HepG2 (cell line): ENCODE data around the gene ELOVL2. TPM values are rescaled to one million over a fixed set of nuclear protein-coding genes. Genes with fewer than 3 reads are reported as not detected.

Experiments
- ATAC-seq: fragments of 200-7000 bp; cut with Tn5 transposase; 3 replicates; pipeline ENCODE4 v1.9.1; 2020; ENCODE audit warnings: mild to moderate bottlenecking, moderate library complexity
- BruUV-seq: library from RNA; stranded (reverse); fragments of 400-500 nt; replicated peaks from 2 replicates; lab custom pipeline; 2021; lab: Mats Ljungman, UMichigan
- CTCF ChIA-PET: fragments of 300-600 bp; formaldehyde crosslinking; extraction: SDS; loops from one replicate; lab custom pipeline; 2021; ENCODE audit warnings: low total read pairs, inconsistent platforms, low intra/inter-chr PET ratio; lab: Yijun Ruan, JAX
- POLR2A ChIA-PET: fragments of 350-600 bp; sonication (Branson Sonifier 250); formaldehyde crosslinking; loops from one replicate; lab custom pipeline; 2020; ENCODE audit warnings: antibody characterized with exemption, inconsistent platforms; lab: Yijun Ruan, JAX
- DNase-seq: peaks from one replicate; pipeline ENCODE4 v3.0.0-alpha.2; 2015; ENCODE audit warnings: low spot score
- FAIRE-seq: peaks from 3 replicates; lab custom pipeline; 2011; peaks lifted over from hg19 to GRCh38; lab: Jason Lieb, UNC
- H2AFZ ChIP-seq: one replicate; pipeline ENCODE4 v1.6.1; 2011; ENCODE audit warnings: low read length, inconsistent platforms
- H3K27ac ChIP-seq: fragments of 300-600 bp; 3 replicates; pipeline ENCODE4 v1.8.0; 2011; ENCODE audit warnings: mixed run types, mild to moderate bottlenecking, mixed read lengths, low read length, inconsistent platforms; ENCODE audit not compliant: insufficient read depth; ENCODE audit errors: extremely low read length
- H3K27me3 ChIP-seq, 2 experiments: fragments of 200-600 bp in 1 of 2; 2 replicates in 1 of 2; 3 replicates in 1 of 2; pipeline versions ENCODE4 v1.6.0 to v1.8.0; 2011; ENCODE audit warnings: low read length in 2 of 2, mild to moderate bottlenecking in 2 of 2, moderate library complexity in 2 of 2, inconsistent platforms in 1 of 2; ENCODE audit not compliant: insufficient read depth in 2 of 2, control insufficient read depth in 1 of 2
- H3K36me3 ChIP-seq, 2 experiments: fragments of 200-600 bp in 1 of 2; replicated peaks in 1 of 2; 2 replicates in 1 of 2; 3 replicates in 1 of 2; pipeline versions ENCODE4 v1.5.1 to v1.8.0; 2011; ENCODE audit warnings: low read length in 2 of 2, inconsistent platforms in 1 of 2; ENCODE audit not compliant: insufficient read depth in 2 of 2, control insufficient read depth in 1 of 2
- H3K4me1 ChIP-seq: 2 replicates; pipeline ENCODE4 v1.5.1; 2012; ENCODE audit warnings: low read length, inconsistent platforms; ENCODE audit not compliant: insufficient read depth
- H3K4me2 ChIP-seq: 2 replicates; pipeline ENCODE4 v1.6.0; 2011; ENCODE audit warnings: low read depth, low read length, inconsistent platforms
- H3K4me3 ChIP-seq, 3 experiments: fragments of 200-600 bp in 1 of 3; sonication (generic), shearing (Covaris generic) in 1 of 3; replicated peaks in 1 of 3; 2 replicates each; pipeline ENCODE4 v1.5.1; 2011 to 2016; ENCODE audit warnings: low read length in 3 of 3, inconsistent platforms in 2 of 3, low read depth in 2 of 3, mild to moderate bottlenecking in 2 of 3, control low read depth in 1 of 3, mixed read lengths in 1 of 3; ENCODE audit not compliant: insufficient read depth in 1 of 3
- H3K79me2 ChIP-seq: one replicate; pipeline ENCODE4 v1.6.1; 2011; ENCODE audit warnings: low read length, inconsistent platforms; ENCODE audit not compliant: insufficient read depth
- H3K9ac ChIP-seq: 2 replicates; pipeline ENCODE4 v1.6.0; 2011; ENCODE audit warnings: mild to moderate bottlenecking, low read depth, low read length, inconsistent platforms; ENCODE audit not compliant: insufficient read depth
- H3K9me3 ChIP-seq: 2 replicates; pipeline ENCODE4 v1.5.1; 2012; ENCODE audit warnings: mild to moderate bottlenecking, low read length
- H4K20me1 ChIP-seq: 2 replicates; pipeline ENCODE4 v1.6.0; 2011; ENCODE audit warnings: inconsistent platforms, mild to moderate bottlenecking, low read length, moderate library complexity; ENCODE audit not compliant: insufficient read depth
- FOSL2 ChIP-seq: sonication (generic); formaldehyde crosslinking; IDR thresholded peaks from 2 replicates; pipeline ENCODE4 v1.4.0; 2020; ENCODE audit warnings: missing genetic modification reagents
- KDM2A ChIP-seq: sonication (generic); formaldehyde crosslinking; IDR thresholded peaks from 2 replicates; pipeline ENCODE4 v1.4.0; 2020; ENCODE audit warnings: low read depth, missing genetic modification reagents, borderline replicate concordance
- MBD4 ChIP-seq: IDR thresholded peaks from 2 replicates; pipeline ENCODE4 v1.6.1; 2012; ENCODE audit warnings: low read length, inconsistent platforms, borderline replicate concordance
- REXO4 ChIP-seq: sonication (generic); formaldehyde crosslinking; IDR thresholded peaks from 2 replicates; pipeline ENCODE4 v1.8.0; 2022; ENCODE audit warnings: missing genetic modification reagents, mild to moderate bottlenecking, borderline replicate concordance
- SAP130 ChIP-seq: IDR thresholded peaks from 2 replicates; pipeline ENCODE4 v1.6.1; 2016; ENCODE audit warnings: low read depth
- SIN3A ChIP-seq: IDR thresholded peaks from 2 replicates; pipeline ENCODE4 v1.6.1; 2011; ENCODE audit warnings: low read depth, mild to moderate bottlenecking, control low read depth, low read length, borderline replicate concordance
- ZBTB1 ChIP-seq: sonication (generic); formaldehyde crosslinking; IDR thresholded peaks from 2 replicates; pipeline ENCODE4 v1.4.0; 2020; ENCODE audit warnings: missing genetic modification reagents, borderline replicate concordance
- ZNF292 ChIP-seq: sonication (generic); formaldehyde crosslinking; IDR thresholded peaks from 2 replicates; pipeline ENCODE4 v1.8.1; 2022; ENCODE audit warnings: mild to moderate bottlenecking, low read depth, missing genetic modification reagents, borderline replicate concordance
- ZNF33B ChIP-seq: sonication (generic); formaldehyde crosslinking; IDR thresholded peaks from 2 replicates; pipeline ENCODE4 v1.5.1; 2020; ENCODE audit warnings: mild to moderate bottlenecking, missing genetic modification reagents
- ZNF792 ChIP-seq: IDR thresholded peaks from 2 replicates; pipeline ENCODE4 v1.6.1; 2016
- ZNF83 ChIP-seq: sonication (generic); formaldehyde crosslinking; IDR thresholded peaks from 2 replicates; pipeline ENCODE4 v1.4.0; 2020; ENCODE audit warnings: missing genetic modification reagents, mild to moderate bottlenecking, borderline replicate concordance
- WGBS: methylation state at CpG from one replicate; pipeline ENCODE4 v1.1.6; 2017; ENCODE audit warnings: low lambda C conversion rate; 5-methylcytosine and 5-hydroxymethylcytosine counted together
- in situ Hi-C: cut with HindIII; loops from 2 replicates; pipeline ENCODE4 v1.10.0; 2017; ENCODE audit warnings: low pct_unique_long_range_greater_than_20kb; ENCODE audit not compliant: extremely low pct_ligation_motif_present
- intact Hi-C: fragments of 100-400 bp; cut with micrococcal nuclease; formaldehyde crosslinking; loops from one replicate; pipeline ENCODE4 v1.10.0; 2022; ENCODE audit not compliant: unreplicated experiment
- polyA plus RNA-seq, 8 experiments: library from polyadenylated mRNA; depleted of rRNA in 3 of 8; stranded (reverse) in 7 of 8; unstranded in 1 of 8; fragments of >200 nt; fragmentation: Illumina TruSeq in 4 of 8; extraction: Trizol in 4 of 8; gene quantifications; 2 replicates each; pipeline versions ENCODE4 v1.2.1 to v1.2.3, GENCODE V29; 2011 to 2016; ENCODE audit warnings: low read depth in 4 of 8, missing spikeins in 1 of 8, mixed read lengths in 1 of 8; ENCODE audit not compliant: insufficient read depth in 1 of 8
- total RNA-seq, 5 experiments: library from RNA; depleted of rRNA; stranded (reverse); fragments of >200 nt; fragmentation: Illumina TruSeq; extraction: Trizol; gene quantifications; 2 replicates each; pipeline ENCODE4 v1.2.3, GENCODE V29; 2016; ENCODE audit warnings: low read depth in 1 of 5
- TF ChIP-seq, protein P1 (sequence below): sonication (generic); formaldehyde crosslinking; IDR thresholded peaks from 2 replicates; pipeline ENCODE4 v1.4.0; 2020; ENCODE audit warnings: missing genetic modification reagents
- TF ChIP-seq, protein P2 (sequence below): sonication (generic); formaldehyde crosslinking; IDR thresholded peaks from 2 replicates; pipeline ENCODE4 v1.4.0; 2020; ENCODE audit warnings: missing genetic modification reagents, borderline replicate concordance
- TF ChIP-seq, protein P3 (sequence below): sonication (generic); formaldehyde crosslinking; IDR thresholded peaks from 2 replicates; pipeline ENCODE4 v1.4.0; 2020; ENCODE audit warnings: missing genetic modification reagents, mild to moderate bottlenecking, borderline replicate concordance
- TF ChIP-seq, protein P4 (sequence below): sonication (generic); formaldehyde crosslinking; IDR thresholded peaks from 2 replicates; pipeline ENCODE4 v1.5.0; 2020; ENCODE audit warnings: missing genetic modification reagents

The ELOVL2 gene
- total and polyA plus RNA-seq, 2 of the 13 experiments (the other 11 are each of a cell fraction or from before 2014, with no cell fraction given): 43.6 to 65.4 TPM

DNA sequence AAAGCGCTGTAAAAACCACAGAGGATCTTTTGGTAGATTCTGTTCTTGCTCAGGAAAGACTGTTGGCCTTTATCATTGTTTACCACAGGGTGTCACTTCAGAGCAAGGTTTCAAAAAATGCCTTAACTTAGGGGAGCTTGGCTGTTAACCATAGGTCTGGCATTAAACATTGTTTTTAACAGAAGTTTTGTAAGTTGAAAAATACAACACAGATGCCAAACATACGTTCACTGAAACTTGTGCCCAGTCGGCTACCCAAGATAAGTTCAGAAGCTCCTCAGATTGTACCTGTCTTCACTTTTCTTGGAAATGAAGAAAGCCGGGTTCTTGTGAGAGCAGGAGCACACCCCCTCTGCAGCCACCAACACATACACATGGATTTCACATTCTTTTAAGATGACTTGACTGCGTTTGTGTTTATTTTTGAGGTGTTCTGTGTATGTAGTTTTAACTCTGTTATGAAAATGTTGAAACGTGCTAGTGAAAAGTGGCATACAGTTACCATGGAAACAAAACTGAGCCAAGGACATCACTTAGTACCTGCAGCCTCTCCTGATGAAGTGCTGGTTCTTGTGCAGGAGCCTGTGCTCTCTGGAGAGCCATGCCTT, 92.3 kb downstream of the ELOVL2 start:
- Histone ChIP-seq H4K20me1 (no peaks in the 10 kb centered on the region), H3K4me2 (peak overlapping the region; percentile 61), H3K9me3 (no peaks in the 10 kb centered on the region), H3K27ac (peak overlapping the region; percentile 11), H2AFZ (no peak overlapping the region), H3K79me2 (no peaks in the 10 kb centered on the region), H3K4me3 (peak overlapping the region in 1 of 3 experiments; percentile 29; a peak in 1 of 6 replicates), H3K4me1 (peaks cover 68% of the 10 kb centered on the region), H3K27me3 (no peaks in the 10 kb centered on the region), H3K36me3 (no peaks in the 10 kb centered on the region), H3K9ac (no peak overlapping the region; the same call in 1 of the 2 replicates)
- no TSS peak for BruUV-seq
- WGBS: 7% methylated on average over 6 of the region's 6 CpGs
- in situ Hi-C loops (loop anchor here (5.0 to 10.0 kb wide), 3 partner anchors 116 to 626 kb away; no protein-coding TSS in a partner anchor), intact Hi-C loops (loop anchor here (1.0 to 10.0 kb wide), 4 partner anchors 118 to 624 kb away; partner anchors contain the start of gene NEDD9)
- ATAC-seq (peak; percentile 86), DNase-seq (peak; percentile 70), FAIRE-seq (peak; percentile 91)
- ChIA-PET POLR2A (interaction anchor here (1.3 to 2.3 kb wide), 5 partner anchors 60 to 142 kb away, joined by 3 to 11 read pairs (median 9); partner anchors contain the start of gene SMIM13), CTCF (interaction anchor here (0.9 to 10.6 kb wide), 8 partner anchors 62 to 624 kb away, joined by 3 to 309 read pairs (median 8); partner anchors contain the start of gene ELOVL2)
- TF ChIP-seq ZNF33B (CRISPR knock-in tag) (no peak), KDM2A (no peak), ZNF83 (CRISPR knock-in tag) (no peak), FOSL2 (CRISPR knock-in tag) (peak; percentile 84), ZBTB1 (CRISPR knock-in tag) (no peak), ZNF292 (CRISPR knock-in tag) (no peak), SAP130 (CRISPR knock-in tag) (peak; percentile 80; the same call in 1 of the 2 replicates), SIN3A (0 out of 2 replicates have a peak, but pooled peaks have one; percentile 43), REXO4 (CRISPR knock-in tag) (no peak), MBD4 (no peak), ZNF792 (CRISPR knock-in tag) (0 out of 2 replicates have a peak, but pooled peaks have one; percentile 18)
- TF ChIP-seq, protein P1, sequence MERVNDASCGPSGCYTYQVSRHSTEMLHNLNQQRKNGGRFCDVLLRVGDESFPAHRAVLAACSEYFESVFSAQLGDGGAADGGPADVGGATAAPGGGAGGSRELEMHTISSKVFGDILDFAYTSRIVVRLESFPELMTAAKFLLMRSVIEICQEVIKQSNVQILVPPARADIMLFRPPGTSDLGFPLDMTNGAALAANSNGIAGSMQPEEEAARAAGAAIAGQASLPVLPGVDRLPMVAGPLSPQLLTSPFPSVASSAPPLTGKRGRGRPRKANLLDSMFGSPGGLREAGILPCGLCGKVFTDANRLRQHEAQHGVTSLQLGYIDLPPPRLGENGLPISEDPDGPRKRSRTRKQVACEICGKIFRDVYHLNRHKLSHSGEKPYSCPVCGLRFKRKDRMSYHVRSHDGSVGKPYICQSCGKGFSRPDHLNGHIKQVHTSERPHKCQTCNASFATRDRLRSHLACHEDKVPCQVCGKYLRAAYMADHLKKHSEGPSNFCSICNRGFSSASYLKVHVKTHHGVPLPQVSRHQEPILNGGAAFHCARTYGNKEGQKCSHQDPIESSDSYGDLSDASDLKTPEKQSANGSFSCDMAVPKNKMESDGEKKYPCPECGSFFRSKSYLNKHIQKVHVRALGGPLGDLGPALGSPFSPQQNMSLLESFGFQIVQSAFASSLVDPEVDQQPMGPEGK (CRISPR knock-in tag): 0 out of 2 replicates have a peak, but pooled peaks have one; percentile 15
- TF ChIP-seq, protein P2, sequence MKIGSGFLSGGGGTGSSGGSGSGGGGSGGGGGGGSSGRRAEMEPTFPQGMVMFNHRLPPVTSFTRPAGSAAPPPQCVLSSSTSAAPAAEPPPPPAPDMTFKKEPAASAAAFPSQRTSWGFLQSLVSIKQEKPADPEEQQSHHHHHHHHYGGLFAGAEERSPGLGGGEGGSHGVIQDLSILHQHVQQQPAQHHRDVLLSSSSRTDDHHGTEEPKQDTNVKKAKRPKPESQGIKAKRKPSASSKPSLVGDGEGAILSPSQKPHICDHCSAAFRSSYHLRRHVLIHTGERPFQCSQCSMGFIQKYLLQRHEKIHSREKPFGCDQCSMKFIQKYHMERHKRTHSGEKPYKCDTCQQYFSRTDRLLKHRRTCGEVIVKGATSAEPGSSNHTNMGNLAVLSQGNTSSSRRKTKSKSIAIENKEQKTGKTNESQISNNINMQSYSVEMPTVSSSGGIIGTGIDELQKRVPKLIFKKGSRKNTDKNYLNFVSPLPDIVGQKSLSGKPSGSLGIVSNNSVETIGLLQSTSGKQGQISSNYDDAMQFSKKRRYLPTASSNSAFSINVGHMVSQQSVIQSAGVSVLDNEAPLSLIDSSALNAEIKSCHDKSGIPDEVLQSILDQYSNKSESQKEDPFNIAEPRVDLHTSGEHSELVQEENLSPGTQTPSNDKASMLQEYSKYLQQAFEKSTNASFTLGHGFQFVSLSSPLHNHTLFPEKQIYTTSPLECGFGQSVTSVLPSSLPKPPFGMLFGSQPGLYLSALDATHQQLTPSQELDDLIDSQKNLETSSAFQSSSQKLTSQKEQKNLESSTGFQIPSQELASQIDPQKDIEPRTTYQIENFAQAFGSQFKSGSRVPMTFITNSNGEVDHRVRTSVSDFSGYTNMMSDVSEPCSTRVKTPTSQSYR: no peak
- TF ChIP-seq, protein P3, sequence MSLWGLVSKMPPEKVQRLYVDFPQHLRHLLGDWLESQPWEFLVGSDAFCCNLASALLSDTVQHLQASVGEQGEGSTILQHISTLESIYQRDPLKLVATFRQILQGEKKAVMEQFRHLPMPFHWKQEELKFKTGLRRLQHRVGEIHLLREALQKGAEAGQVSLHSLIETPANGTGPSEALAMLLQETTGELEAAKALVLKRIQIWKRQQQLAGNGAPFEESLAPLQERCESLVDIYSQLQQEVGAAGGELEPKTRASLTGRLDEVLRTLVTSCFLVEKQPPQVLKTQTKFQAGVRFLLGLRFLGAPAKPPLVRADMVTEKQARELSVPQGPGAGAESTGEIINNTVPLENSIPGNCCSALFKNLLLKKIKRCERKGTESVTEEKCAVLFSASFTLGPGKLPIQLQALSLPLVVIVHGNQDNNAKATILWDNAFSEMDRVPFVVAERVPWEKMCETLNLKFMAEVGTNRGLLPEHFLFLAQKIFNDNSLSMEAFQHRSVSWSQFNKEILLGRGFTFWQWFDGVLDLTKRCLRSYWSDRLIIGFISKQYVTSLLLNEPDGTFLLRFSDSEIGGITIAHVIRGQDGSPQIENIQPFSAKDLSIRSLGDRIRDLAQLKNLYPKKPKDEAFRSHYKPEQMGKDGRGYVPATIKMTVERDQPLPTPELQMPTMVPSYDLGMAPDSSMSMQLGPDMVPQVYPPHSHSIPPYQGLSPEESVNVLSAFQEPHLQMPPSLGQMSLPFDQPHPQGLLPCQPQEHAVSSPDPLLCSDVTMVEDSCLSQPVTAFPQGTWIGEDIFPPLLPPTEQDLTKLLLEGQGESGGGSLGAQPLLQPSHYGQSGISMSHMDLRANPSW (CRISPR knock-in tag): no peak
- TF ChIP-seq, protein P4, sequence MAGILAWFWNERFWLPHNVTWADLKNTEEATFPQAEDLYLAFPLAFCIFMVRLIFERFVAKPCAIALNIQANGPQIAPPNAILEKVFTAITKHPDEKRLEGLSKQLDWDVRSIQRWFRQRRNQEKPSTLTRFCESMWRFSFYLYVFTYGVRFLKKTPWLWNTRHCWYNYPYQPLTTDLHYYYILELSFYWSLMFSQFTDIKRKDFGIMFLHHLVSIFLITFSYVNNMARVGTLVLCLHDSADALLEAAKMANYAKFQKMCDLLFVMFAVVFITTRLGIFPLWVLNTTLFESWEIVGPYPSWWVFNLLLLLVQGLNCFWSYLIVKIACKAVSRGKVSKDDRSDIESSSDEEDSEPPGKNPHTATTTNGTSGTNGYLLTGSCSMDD (CRISPR knock-in tag): no peak
